Measurements from ENCODE around the gene KCNIP1.

Gene KCNIP1

GRCh38 chr5:170603578-170604565 lies 100.1 kb downstream of the KCNIP1 start:
- peak; percentile 14 for DNase-seq

DNA sequence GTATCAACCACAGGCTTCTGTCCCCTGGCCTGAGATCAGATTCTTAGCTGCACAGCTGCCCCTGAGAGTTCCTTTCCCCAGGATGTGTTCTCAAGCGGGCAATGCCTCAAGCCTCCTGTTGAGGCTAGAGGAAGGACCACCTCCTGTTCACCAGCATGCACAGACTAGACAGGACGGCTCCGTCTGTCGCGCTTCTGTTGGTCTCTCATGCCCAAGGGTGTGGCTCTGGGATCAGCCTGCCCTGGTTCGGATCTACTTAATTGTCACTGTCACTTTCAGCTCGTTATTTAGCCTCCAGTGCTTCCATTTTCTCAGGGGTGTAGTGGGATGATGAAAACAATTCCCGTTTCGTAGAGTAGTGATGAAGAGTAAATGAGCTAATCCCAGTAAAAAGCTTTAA lies 103.1 kb downstream of the KCNIP1 start:
- DNase-seq: no peak

DNA sequence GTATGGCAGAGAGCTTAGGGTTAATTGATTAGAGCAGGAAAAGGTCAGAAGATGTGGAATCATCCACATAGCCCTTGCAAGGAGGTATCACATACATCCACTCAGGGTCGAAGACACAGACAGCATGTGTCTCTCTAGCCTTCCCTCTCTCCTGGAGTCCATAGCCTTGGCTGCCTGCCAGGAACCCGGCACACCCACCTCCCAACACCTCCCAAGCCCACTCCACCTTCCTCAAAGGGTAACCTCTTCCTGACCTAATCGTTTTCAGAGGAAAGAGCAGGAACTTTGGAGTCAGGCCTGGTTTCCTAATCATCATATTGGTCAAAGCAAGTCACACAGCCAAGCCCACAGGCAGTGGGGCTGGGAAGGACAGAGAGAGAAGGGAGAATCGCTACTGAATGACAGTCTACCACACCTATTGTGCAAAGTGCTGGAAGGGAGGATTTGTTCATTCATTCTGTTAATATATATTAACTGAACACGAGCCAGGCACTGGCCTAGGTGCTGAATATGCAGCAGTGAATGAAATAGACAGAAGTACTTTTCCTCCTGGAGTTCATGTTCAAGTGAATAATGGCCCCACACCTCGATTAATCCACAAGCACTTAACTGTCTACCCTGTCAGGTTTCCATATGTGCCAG lies 107.8 kb downstream of the KCNIP1 start:
- no peak for DNase-seq

GRCh38 chr5:170612256-170612678 lies 108.4 kb downstream of the KCNIP1 start:
- no peak for DNase-seq

DNA sequence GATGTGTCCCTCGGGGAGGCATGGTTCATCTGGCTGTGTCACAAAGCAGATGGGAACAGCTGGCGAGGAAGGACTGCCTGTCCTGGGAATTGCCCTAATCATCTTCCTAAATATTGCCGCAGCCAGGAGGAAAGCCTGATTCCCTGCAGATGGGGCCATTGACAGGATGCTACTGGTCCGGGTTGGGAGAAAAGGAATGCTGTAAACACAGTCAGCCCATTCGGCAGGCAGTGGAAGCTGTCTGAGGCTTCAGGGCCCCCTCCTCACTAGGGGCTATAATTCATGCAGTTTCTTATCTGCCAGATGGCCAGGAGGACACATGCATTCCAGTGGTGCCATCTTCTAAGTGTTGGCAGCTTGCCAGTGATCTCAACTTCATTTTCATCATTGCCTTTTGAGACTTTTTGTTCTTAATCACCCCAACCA lies 110.3 kb downstream of the KCNIP1 start:
- no peak for DNase-seq

- DNase-seq: no peak
Measured at GRCh38 chr5:170614720-170615119, 110.9 kb downstream of the KCNIP1 start.

- no peak for DNase-seq
Measured at GRCh38 chr5:170617533-170618490, 114.0 kb downstream of the KCNIP1 start.

DNA sequence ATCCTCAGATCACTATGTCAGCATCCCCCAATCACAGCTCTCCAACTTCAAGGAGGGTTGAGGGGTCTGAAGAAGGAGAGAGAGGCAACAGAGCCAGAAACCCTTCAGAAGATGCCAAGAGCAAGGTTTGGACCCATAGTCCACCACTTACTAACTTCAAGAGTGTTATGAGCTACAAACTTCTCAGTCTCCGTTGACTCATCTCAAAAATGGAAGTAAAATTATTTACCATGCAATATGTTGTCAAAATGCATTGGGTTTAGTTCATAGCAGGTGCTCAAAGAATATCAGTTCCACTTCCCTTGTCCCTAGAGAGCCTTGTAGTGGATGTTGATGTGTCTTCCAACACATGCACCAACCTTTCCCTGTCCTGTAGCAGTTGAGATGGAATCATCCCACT lies 116.0 kb downstream of the KCNIP1 start:
- DNase-seq: no peak

- no peak for DNase-seq
Measured at GRCh38 chr5:170622933-170623332, 119.1 kb downstream of the KCNIP1 start.

GRCh38 chr5:170623576-170624181 lies 119.9 kb downstream of the KCNIP1 start:
- no peak for DNase-seq

DNA sequence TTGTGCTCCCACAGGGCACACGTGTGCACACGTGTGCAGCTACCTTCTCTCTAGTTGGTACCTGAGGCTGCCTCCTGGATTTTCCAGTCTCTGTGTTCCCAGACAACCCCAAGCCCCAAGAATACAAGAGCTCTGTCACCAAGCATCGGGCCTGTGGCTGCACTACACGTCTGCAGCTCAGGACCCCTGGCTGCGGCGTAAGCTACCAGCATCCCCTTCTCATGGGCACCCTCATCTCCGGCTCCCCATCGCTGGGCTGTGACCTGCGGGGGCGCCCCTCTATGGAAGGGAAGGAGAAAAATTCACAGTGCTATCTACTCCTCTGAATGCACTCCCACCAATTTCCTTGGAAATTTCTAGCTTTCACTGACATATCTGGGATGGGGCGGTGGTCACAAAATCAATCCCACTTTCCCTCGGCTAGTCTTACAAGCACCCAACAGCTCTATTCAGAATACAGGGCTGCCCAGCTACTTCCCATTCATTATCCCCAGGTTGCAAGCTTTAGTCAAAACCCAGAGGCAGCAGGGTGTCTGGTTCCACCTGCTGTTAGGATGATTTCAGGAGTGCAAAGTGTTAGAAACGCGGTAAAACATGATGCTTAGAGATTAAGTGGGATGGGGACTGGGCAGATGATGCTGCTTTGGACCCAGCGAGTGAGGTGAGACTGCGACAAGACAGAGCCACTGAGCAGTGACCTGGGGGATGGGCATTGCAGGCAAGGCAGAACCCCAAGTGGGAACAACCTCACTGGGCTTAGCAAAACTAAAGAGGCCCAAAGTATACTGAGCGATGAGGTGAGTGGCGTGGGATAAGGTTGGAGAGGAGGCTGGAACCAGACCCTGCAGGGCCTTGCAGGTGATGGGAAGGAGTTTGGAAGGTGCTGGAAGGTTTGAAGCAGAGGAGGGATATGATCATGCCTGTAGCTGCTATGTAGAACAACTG lies 121.7 kb downstream of the KCNIP1 start:
- DNase-seq: no peak

DNA sequence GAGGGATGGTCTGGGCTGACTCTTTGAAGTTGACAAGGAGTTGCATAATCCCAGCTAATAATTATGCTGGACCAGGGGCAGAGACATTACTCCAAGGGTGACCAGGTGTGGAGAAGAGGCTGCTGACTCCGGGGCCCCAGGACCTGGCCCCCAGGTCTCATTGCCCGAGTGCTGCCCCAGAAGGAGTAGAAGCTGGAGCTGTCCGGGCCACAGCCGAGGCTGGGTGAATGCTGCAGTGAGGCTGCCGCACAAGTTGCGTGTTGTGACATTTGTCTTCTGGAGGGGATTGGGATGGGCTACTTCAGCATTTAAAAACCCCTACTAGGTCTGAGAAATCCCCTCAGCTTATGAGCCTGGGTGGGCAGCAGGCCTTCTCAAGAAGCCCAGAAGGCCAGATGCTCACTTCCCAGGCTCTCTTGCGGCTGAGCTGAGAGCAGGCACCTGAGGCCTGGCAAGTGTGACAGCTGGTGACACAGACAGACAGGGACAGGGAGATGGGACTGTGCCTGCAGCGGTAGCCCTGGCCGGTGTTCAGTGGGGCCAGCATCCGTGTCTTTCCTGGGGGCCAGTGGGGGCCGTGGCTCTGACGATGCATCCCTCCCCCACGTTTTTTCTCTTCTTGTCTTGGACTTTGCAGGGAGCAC lies 122.8 kb downstream of the KCNIP1 start:
- no peak for DNase-seq

DNA sequence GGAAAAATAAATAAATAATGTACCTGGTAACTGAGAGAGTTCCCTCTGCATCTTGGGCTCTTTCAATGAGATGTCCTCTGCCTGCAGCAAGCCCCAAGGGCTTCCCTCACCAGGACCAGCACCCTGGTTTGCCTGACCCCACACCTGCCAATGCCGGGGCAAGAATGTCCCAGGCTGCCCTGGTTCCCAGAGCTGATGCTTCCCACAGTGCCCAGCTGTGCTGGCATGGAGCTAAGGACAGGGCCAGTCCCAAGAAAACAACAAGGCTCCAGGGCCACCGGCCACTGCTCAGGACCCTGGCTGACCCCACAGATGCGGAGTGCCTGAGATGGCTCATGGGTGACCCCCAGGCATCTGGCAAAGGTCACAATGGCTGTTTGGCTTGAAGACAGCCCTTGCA lies 123.5 kb downstream of the KCNIP1 start:
- no peak for DNase-seq

GRCh38 chr5:170628028-170628427 lies 124.2 kb downstream of the KCNIP1 start:
- DNase-seq: no peak

DNA sequence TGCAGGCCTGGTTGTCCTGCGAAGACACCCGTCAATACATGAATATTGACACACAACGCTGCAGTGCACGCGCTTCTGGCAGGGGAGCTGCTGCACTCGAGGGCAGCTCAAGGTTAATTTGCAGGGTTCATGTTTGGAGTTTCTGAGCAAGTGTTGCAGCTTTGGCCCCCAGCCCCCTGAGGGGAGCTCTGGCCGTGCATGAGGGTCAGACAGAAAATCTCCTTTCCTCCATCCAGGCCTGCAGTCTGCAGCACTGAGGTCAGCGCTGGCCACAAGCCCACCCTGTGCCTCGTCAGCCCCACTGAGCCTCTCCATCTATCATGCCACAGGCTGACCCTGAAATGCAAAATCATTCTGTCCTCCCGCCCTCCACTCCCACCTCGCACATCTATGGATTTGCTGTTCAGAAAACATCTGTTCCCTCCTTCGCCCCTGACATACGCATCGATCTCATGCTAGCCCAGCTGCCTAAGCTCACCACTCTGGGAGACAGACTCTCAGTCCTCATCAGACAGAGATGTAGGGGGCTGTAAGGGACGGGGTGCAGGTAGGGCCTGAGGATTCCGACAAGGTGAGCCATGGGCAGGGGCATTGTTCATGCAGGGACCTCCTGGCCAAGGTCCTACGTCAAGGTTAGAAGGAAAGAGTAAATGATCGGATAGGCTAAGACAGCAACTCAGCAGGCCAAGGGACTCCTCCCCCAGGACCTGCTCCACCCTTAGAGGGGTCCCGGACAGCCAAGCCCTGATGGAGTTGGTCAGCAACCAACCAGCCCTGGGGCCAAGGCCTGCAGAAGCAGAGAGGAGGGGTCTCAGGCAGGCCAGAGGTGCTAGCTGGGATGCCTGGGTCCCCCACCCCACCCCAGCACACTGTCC lies 125.1 kb downstream of the KCNIP1 start:
- no peak for DNase-seq

GRCh38 chr5:170629566-170630175 lies 125.9 kb downstream of the KCNIP1 start:
- DNase-seq: no peak

- DNase-seq: no peak
Measured at GRCh38 chr5:170630226-170630625, 126.4 kb downstream of the KCNIP1 start.

- DNase-seq: no peak
Measured at GRCh38 chr5:170630711-170631141, 126.9 kb downstream of the KCNIP1 start.

All from activated CD4-positive, alpha-beta T cell treated with anti-CD3 and anti-CD28 coated beads, Interleukin-2, amount 50 U/mL, for 1 hour (primary cell).